Pancreas (tissue), 10 donors: Measurements from ENCODE around the gene GPR39. TPM values are rescaled to one million over a fixed set of nuclear protein-coding genes. Genes with fewer than 3 reads are reported as not detected.

Experiments
- ATAC-seq, 4 donors: fragments of 200-7000 bp; cut with Tn5 transposase; one replicate each; pipeline versions ENCODE4 v1.8.0 to v1.9.1; 2020; ENCODE audit warnings: mild to moderate bottlenecking in 4 of 4, moderate library complexity in 4 of 4
- DNase-seq, 6 donors: peaks; one replicate each; pipeline ENCODE4 v3.0.0-alpha.2; 2020
- FAIRE-seq: peaks from 2 replicates; lab custom pipeline; 2012; peaks lifted over from hg19 to GRCh38; lab: Jason Lieb, UNC
- H3K27ac ChIP-seq, 4 donors: fragments of 200-600 bp; sonication (generic); 1 replicate in 3 of 4; 2 replicates in 1 of 4; pipeline versions ENCODE4 v1.5.0 to v1.8.0; 2020
- H3K27me3 ChIP-seq, 4 donors: fragments of 200-600 bp; one replicate each; pipeline ENCODE4 v1.8.0; 2021
- H3K36me3 ChIP-seq, 3 donors: fragments of 200-600 bp; sonication (generic) in 1 of 3; one replicate each; pipeline versions ENCODE4 v1.5.0 to v1.8.0; 2020 to 2021
- H3K4me1 ChIP-seq, 3 donors: fragments of 200-600 bp; one replicate each; pipeline ENCODE4 v1.8.0; 2021
- H3K4me3 ChIP-seq, 4 donors: fragments of 200-600 bp; sonication (generic) in 2 of 4; one replicate each; pipeline versions ENCODE4 v1.5.0 to v1.8.0; 2020 to 2021
- H3K9me3 ChIP-seq, 4 donors: fragments of 200-600 bp; one replicate each; pipeline ENCODE4 v1.8.0; 2021
- WGBS, 2 donors: extraction: QIAGEN DNeasy Blood & Tissue Kit; methylation state at CpG; one replicate each; pipeline ENCODE4 v1.1.7; 2013; 5-methylcytosine and 5-hydroxymethylcytosine counted together
- intact Hi-C, 3 donors: fragments of 100-400 bp; cut with DNase I; formaldehyde crosslinking; loops; one replicate each; pipeline versions ENCODE4 v1.11.1 to v1.14.2; 2022
- polyA plus RNA-seq, 2 donors: library from polyadenylated mRNA; stranded (reverse); fragments of 200-250 nt; gene quantifications; one replicate each; pipeline ENCODE4 v1.2.3, GENCODE V29; 2013
- total RNA-seq, 6 donors: library from RNA; stranded (reverse); fragmentation: NEBNext Ultra II Directional in 4 of 6; extraction: Animal tissue kit (Norgen Biotek cat#: 25700) in 4 of 6; gene quantifications; one replicate each; pipeline versions ENCODE4 v1.2.1 to v1.2.4, GENCODE V29; 2021 to 2023
- TF ChIP-seq, protein P1 (sequence below), 4 donors: fragments of 200-600 bp; sonication (generic) in 3 of 4; IDR thresholded peaks; one replicate each; pipeline versions ENCODE4 v1.5.0 to v1.8.0; 2021; ENCODE audit warnings: antibody characterized with exemption in 4 of 4
- donor health status: healthy with polysubstance abuse.
- donor health status: DM: no; HTN: no; CAD: no; lungs with moderate emphysema.
- donor health status: DM: no; HTN: no; CAD: no.
- donor health status: control.
- donor health status: control.
- donor health status: Bipolar disorder and iron deficiency.
- donor health status: DM: yes; HTN: yes; CAD: no.
- donor health status: DM: no; HTN: no; CAD: no.
- donor health status: DM: no; HTN: no; CAD: no.
- donor health status: DM: yes; HTN: yes; CAD: no.

GPR39 gene
- total and polyA plus RNA-seq, 8 donors = 2.3 to 8.1 (median 3.9) TPM

DNA sequence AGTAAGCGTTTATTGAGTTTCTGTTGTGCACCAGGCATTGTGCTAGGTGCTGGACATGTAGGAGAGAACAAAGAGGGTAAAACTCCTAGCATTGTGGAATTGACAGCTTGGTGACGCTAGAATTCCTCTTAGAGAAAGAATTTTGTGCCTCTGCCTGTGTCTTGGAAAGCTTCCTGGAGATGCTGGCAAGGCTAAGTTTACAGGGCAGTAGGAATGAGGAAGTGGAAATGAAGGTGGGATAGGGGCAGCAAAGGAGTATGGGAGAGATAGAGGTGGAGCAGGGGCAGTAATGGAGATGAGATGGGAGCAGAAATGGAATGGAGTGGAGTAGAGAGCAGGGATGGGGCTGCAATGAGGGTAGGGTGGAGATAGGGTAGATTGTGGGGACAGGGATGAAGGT is 29.8 kb downstream of the GPR39 start:
- 82 to 86% methylated on average over 2 of the region's 2 CpGs for WGBS, 2 donors
- no peaks in the 10 kb centered on the region for H3K27me3 ChIP-seq
- H3K4me1 ChIP-seq = no peaks in the 10 kb centered on the region
- no peaks in the 10 kb centered on the region for H3K36me3 ChIP-seq
- TF ChIP-seq, protein P1, sequence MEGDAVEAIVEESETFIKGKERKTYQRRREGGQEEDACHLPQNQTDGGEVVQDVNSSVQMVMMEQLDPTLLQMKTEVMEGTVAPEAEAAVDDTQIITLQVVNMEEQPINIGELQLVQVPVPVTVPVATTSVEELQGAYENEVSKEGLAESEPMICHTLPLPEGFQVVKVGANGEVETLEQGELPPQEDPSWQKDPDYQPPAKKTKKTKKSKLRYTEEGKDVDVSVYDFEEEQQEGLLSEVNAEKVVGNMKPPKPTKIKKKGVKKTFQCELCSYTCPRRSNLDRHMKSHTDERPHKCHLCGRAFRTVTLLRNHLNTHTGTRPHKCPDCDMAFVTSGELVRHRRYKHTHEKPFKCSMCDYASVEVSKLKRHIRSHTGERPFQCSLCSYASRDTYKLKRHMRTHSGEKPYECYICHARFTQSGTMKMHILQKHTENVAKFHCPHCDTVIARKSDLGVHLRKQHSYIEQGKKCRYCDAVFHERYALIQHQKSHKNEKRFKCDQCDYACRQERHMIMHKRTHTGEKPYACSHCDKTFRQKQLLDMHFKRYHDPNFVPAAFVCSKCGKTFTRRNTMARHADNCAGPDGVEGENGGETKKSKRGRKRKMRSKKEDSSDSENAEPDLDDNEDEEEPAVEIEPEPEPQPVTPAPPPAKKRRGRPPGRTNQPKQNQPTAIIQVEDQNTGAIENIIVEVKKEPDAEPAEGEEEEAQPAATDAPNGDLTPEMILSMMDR (IDR thresholded peaks at IDR 0.05) = no peak
- intact Hi-C loops = no loop called here
- no peak overlapping the region for H3K27ac ChIP-seq
- DNase-seq (no peak), ATAC-seq (peak in 1 of 4 donors; percentile 14), FAIRE-seq (no peak)
- H3K9me3 ChIP-seq = no peaks in the 10 kb centered on the region
- H3K4me3 ChIP-seq = no peak overlapping the region

DNA sequence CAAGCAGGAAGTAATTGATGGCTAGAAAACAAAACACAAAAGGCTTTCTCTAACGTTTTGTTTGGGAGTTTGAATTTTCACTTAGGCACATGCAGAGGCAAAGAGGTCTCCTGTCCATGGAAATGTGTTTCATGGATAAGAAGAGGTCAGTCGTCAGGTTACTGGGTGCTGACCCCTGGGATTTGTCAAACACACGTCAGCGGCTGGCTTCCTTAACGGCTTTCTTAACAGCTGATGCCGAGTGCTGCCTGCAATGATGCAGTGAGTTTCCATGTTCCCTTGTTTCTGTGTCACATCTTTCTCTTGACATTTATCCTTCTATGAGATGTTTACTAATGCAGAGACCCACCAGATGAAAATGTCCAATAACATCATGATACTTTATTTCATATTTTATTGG is 31.7 kb downstream of the GPR39 start:
- Histone ChIP-seq H3K4me1 (no peaks in the 10 kb centered on the region), H3K27me3 (no peaks in the 10 kb centered on the region), H3K27ac (no peak overlapping the region), H3K36me3 (no peaks in the 10 kb centered on the region), H3K4me3 (no peak overlapping the region), H3K9me3 (no peaks in the 10 kb centered on the region)
- TF ChIP-seq, protein P1 (IDR thresholded peaks at IDR 0.05) = no peak
- FAIRE-seq = no peak
- DNase-seq = no peak
- intact Hi-C loops = no loop called here
- 58 to 68% methylated on average over 6 of the region's 6 CpGs for WGBS, 2 donors
- no peak for ATAC-seq

DNA sequence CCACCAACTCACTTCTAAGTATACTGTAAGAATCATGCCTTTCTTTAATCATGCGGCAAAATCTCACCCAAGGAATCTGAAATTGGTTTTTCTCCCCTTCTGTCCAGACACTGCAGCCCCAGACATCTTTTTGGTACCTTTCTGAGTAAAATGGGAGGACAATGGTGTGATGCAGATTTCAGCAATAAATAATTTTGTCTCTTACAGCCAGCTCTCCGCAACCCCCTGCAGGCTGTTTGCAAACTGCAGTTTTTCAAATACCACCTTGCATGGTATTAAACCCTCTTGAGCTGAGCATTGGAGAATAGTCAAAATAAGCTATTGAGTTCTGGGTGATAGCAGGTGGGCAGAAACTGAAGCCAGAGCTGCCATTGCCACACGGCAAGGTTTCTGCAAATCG is 32.2 kb downstream of the GPR39 start:
- intact Hi-C loops = no loop called here
- Histone ChIP-seq H3K9me3 (no peaks in the 10 kb centered on the region), H3K36me3 (no peaks in the 10 kb centered on the region), H3K27ac (no peak overlapping the region), H3K27me3 (no peaks in the 10 kb centered on the region), H3K4me1 (no peaks in the 10 kb centered on the region), H3K4me3 (no peak overlapping the region)
- TF ChIP-seq, protein P1 (IDR thresholded peaks at IDR 0.05) = peak in 3 of 4 donors; percentile 23 to 34 (median 27)
- FAIRE-seq = no peak
- peak in 1 of 6 donors; percentile 31 for DNase-seq
- WGBS, 2 donors = 83 to 88% methylated on average over 4 of the region's 4 CpGs
- peak in 3 of 4 donors; percentile 62 to 70 (median 65) for ATAC-seq

DNA sequence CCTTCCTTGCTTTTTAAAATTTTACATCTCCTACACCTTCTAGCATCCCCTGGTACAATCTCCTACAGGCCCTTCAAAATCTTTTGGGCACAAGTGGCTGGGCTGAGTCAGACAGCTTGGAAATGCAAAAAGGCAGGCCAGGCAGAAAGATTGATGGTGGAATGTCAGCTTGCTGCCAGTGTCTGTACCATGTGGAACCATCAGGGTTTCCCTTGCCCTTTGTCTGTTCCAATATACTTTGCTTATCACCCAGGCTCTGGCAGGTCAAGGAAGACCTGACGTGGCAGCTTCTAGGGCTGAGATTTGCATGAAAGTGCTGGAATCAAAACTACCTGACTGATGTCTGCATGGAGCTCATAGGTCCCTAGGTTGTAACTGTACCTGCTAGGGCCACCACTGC is 33.3 kb downstream of the GPR39 start:
- no peak for DNase-seq
- no peak overlapping the region for H3K4me3 ChIP-seq
- H3K9me3 ChIP-seq = no peaks in the 10 kb centered on the region
- H3K27me3 ChIP-seq = no peaks in the 10 kb centered on the region
- no peak overlapping the region for H3K27ac ChIP-seq
- TF ChIP-seq, protein P1 (IDR thresholded peaks at IDR 0.05) = no peak
- H3K36me3 ChIP-seq = no peaks in the 10 kb centered on the region
- FAIRE-seq = no peak
- ATAC-seq = no peak
- intact Hi-C loops = no loop called here
- no peaks in the 10 kb centered on the region for H3K4me1 ChIP-seq
- WGBS, 2 donors = 32 to 50% methylated on average over 1 of the region's 1 CpG

DNA sequence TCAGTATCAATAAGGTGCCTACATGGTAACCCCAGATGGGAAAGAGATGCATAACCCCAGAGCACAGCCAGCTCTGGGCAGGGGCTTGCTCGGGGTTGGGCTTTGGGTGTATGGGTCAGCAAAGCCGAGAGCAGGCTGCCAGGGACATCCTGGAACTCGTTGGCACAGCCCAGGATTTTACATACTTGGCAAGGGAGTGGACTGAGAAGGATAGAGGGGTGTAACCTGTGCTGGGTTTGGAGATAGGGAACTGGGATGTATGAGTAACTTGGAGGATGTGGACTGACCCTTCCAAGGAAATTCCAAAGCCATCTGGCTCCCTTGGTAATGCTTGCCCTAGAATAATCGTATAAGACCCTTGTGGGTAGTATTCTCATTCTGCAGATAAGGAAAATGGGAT is 44.2 kb downstream of the GPR39 start:
- ATAC-seq = no peak

More for the DNA sequence above, 44.2 kb downstream of the GPR39 start:
- Histone ChIP-seq H3K4me3 (no peak overlapping the region), H3K4me1 (no peaks in the 10 kb centered on the region), H3K27me3 (no peaks in the 10 kb centered on the region), H3K27ac (no peak overlapping the region), H3K9me3 (no peaks in the 10 kb centered on the region), H3K36me3 (no peaks in the 10 kb centered on the region)
- 80 to 83% methylated on average over 4 of the region's 4 CpGs for WGBS, 2 donors
- intact Hi-C loops = no loop called here
- TF ChIP-seq, protein P1 (IDR thresholded peaks at IDR 0.05) = no peak
- DNase-seq (no peak), FAIRE-seq (no peak)
